CD4-positive, alpha-beta memory T cell (primary cell): Measurements from ENCODE around the gene UBTD2. TPM values are rescaled to one million over a fixed set of nuclear protein-coding genes. Genes with fewer than 3 reads are reported as not detected.
"Not testable (repeated sequence)": the region's sequence is repeated elsewhere in the genome, so short reads cannot be mapped to it uniquely, and the experiment has no call there.

Experiments
- CTCF ChIA-PET: fragments of 350-600 bp; sonication (Branson Sonifier 250); formaldehyde crosslinking; loops from one replicate; lab custom pipeline; 2021; ENCODE audit warnings: inconsistent platforms; ENCODE audit not compliant: partially characterized antibody; lab: Charles Lee
- POLR2A ChIA-PET: fragments of 350-600 bp; sonication (Branson Sonifier 250); formaldehyde crosslinking; loops from one replicate; lab custom pipeline; 2021; ENCODE audit not compliant: partially characterized antibody; lab: Charles Lee
- DNase-seq, 5 donors: peaks; one replicate each; pipeline versions ENCODE4 v3.0.0 to v3.0.0-alpha.2; 2020 to 2022; ENCODE audit warnings: mixed read lengths in 1 of 5
- H3K27ac ChIP-seq: one replicate; pipeline ENCODE4 v1.7.0; 2013; ENCODE audit warnings: low read depth, low read length
- H3K27me3 ChIP-seq: 2 replicates; pipeline ENCODE4 v1.7.0; 2013; ENCODE audit warnings: mild to moderate bottlenecking, low read length, moderate library complexity; ENCODE audit not compliant: insufficient read depth
- H3K36me3 ChIP-seq: 2 replicates; pipeline ENCODE4 v1.7.0; 2013; ENCODE audit warnings: mild to moderate bottlenecking, low read length, moderate library complexity; ENCODE audit not compliant: insufficient read depth
- H3K4me1 ChIP-seq: 2 replicates; pipeline ENCODE4 v1.7.0; 2013; ENCODE audit warnings: mild to moderate bottlenecking, low read length, moderate library complexity; ENCODE audit not compliant: insufficient read depth
- H3K4me3 ChIP-seq, 2 donors: one replicate each; pipeline ENCODE4 v1.7.0; 2013; ENCODE audit warnings: low read length in 2 of 2, mild to moderate bottlenecking in 1 of 2
- H3K9me3 ChIP-seq, 2 donors: one replicate each; pipeline ENCODE4 v1.7.0; 2013; ENCODE audit warnings: low read length in 2 of 2, control low read depth in 1 of 2; ENCODE audit not compliant: control insufficient read depth in 1 of 2
- H3K27ac Mint-ChIP-seq, 7 donors: one replicate each; pipeline ENCODE4 v1.8.0; 2020 to 2021; ENCODE audit warnings: mixed read lengths in 7 of 7, mild to moderate bottlenecking in 6 of 7, inconsistent platforms in 3 of 7, moderate library complexity in 3 of 7
- H3K27me3 Mint-ChIP-seq, 2 donors: one replicate each; pipeline ENCODE4 v1.8.0; 2020 to 2021; ENCODE audit warnings: mixed read lengths in 2 of 2
- H3K36me3 Mint-ChIP-seq, 2 donors: one replicate each; pipeline ENCODE4 v1.8.0; 2020 to 2021; ENCODE audit warnings: mixed read lengths in 2 of 2, inconsistent platforms in 1 of 2, mild to moderate bottlenecking in 1 of 2
- H3K4me1 Mint-ChIP-seq, 4 donors: one replicate each; pipeline ENCODE4 v1.8.0; 2020 to 2021; ENCODE audit warnings: mixed read lengths in 4 of 4, mild to moderate bottlenecking in 1 of 4
- H3K4me3 Mint-ChIP-seq, 8 donors: one replicate each; pipeline ENCODE4 v1.8.0; 2020 to 2021; ENCODE audit warnings: mixed read lengths in 8 of 8, mild to moderate bottlenecking in 7 of 8, moderate library complexity in 6 of 8, inconsistent platforms in 3 of 8
- H3K9me3 Mint-ChIP-seq, 8 donors: one replicate each; pipeline ENCODE4 v1.8.0; 2020 to 2021; ENCODE audit warnings: mixed read lengths in 8 of 8, mild to moderate bottlenecking in 5 of 8, inconsistent platforms in 3 of 8, moderate library complexity in 1 of 8
- intact Hi-C: fragments of 100-400 bp; cut with micrococcal nuclease; formaldehyde crosslinking; loops from one replicate; pipeline ENCODE4 v1.15.1; 2023
- polyA plus RNA-seq, 2 donors: library from polyadenylated mRNA; unstranded; fragments of 300-500 nt; fragmentation: Illumina TruSeq; gene quantifications; one replicate each; pipeline ENCODE4 v1.2.3, GENCODE V29; 2021
- total RNA-seq, 2 experiments: library from RNA; stranded (reverse); gene quantifications; one replicate each; pipeline ENCODE4 v1.2.3, GENCODE V29; 2021

The UBTD2 gene
- total and polyA plus RNA-seq, 4 experiments from 2014 or later: 2.2 to 6.3 (median 6.0) TPM

DNA sequence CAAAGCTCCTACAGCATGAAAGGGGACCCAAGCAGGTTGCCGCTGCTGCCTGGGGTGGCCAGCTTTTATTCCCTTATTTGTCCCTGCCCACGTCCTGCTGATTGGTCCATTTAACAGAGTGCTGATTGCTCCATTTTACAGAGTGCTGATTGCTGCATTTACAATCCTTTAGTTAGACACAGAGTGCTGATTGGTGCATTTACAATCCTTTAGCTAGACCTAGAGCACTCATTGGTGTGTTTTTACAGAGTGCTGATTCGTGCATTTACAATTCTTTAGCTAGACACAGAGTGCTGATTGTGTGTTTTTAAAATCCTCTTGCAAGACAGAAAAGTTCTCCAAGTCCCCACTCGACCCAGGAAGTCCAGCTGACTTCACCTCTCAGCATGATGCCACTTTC lies 85.8 kb downstream of the UBTD2 start:
- DNase-seq, H3K9me3 Mint-ChIP-seq, H3K27ac ChIP-seq, POLR2A ChIA-PET, H3K27me3 ChIP-seq, H3K27me3 Mint-ChIP-seq, H3K9me3 ChIP-seq, H3K4me1 ChIP-seq, H3K36me3 ChIP-seq, H3K36me3 Mint-ChIP-seq, H3K4me3 ChIP-seq, intact Hi-C loops, H3K4me3 Mint-ChIP-seq, H3K4me1 Mint-ChIP-seq: not testable (repeated sequence)
- CTCF ChIA-PET: interaction anchor here (1.2 kb wide), 2 partner anchors 9 to 90 kb away, joined by 3 to 4 read pairs; partner anchors contain the start of gene STK10
- peak overlapping the region in 1 of 7 donors; percentile 2 for H3K27ac Mint-ChIP-seq

DNA sequence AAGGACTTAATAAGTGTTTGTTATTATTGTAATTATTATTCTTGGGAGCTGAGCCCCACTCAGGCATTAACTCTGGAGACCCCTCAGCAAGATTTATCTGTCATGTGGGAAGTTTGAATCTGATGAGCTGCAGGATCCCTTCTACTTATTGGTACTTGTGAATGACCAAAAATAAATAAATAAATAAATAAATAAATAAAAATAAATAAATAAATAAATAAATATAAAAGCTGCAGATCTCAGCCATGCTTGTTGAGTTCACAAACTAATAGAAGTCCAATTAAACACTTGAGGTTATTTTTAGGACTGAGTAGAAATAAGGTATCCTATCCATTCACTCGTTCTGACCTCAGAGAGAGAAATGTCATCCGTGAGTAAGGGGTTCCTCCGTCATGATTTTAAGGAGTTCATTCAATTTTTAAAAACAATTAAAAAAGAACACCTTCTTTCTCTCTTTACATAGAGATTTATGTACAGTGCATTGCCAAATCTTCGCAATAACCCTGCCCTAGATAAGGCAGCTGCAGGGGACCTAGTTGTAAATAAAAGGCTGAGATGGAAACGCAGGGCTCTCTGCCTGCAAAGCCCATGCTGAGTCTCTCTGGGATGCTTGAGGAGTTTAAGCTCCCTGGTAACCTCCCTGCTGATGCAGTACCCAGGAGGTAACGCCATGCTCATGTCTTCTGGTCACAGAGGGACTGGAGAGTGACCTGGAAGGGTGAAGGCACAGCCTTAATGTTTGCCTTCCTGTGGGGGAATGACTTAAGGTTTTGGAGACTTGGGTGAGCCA lies 88.4 kb downstream of the UBTD2 start:
- Histone ChIP-seq H3K27me3 (no peaks in the 10 kb centered on the region), H3K9me3 (no peaks in the 10 kb centered on the region), H3K4me3 (no peak overlapping the region), H3K36me3 (no peaks in the 10 kb centered on the region), H3K4me1 (no peaks in the 10 kb centered on the region), H3K27ac (no peak overlapping the region)
- Mint-ChIP-seq H3K4me1 (peaks cover 0 to 1% (median 0%) of the 10 kb centered on the region in 4 donors), H3K4me3 (no peak overlapping the region), H3K27ac (no peak overlapping the region), H3K27me3 (peaks cover 0 to 3% of the 10 kb centered on the region in 2 donors), H3K9me3 (no peaks in the 10 kb centered on the region), H3K36me3 (no peaks in the 10 kb centered on the region)
- CTCF ChIA-PET: interaction anchor here (0.6 to 1.9 kb wide), 3 partner anchors 21 to 99 kb away, joined by 3 to 5 read pairs (median 3); no protein-coding TSS in a partner anchor
- intact Hi-C loops: no loop called here
- POLR2A ChIA-PET: no interaction called here
- no peak for DNase-seq

DNA sequence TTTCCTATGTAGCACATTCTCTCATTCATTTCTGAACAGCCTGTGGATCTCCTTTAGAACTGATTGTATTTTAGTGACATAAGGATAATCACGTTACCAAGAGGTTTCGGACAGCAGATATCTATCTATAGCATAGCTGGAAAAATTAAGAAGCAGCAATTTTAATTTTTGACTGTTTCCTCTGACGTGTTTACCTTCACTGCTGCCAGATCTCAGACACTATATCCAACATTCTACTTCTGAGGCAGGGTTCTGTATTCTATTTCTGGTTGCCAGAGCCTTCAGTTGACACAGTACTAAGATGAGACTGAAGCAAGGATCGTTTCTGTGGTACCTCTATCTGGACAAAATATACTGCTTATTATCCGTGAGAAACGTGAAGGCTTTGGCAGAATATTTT lies 89.7 kb downstream of the UBTD2 start, which contains the start of gene EFCAB9:
Gene EFCAB9, plus strand, starts transcription at position 301 of the 400 bp plus-strand sequence. Its CDS starts 1 bp downstream, at position 302.
- ChIA-PET POLR2A (no interaction called here), CTCF (interaction anchor here (1.3 to 1.9 kb wide), 2 partner anchors 19 to 100 kb away, joined by 3 to 5 read pairs; no protein-coding TSS in a partner anchor)
- intact Hi-C loops: no loop called here
- H3K27me3 Mint-ChIP-seq: peaks cover 0 to 2% of the 10 kb centered on the region in 2 donors
- Histone ChIP-seq H3K27me3 (no peaks in the 10 kb centered on the region), H3K9me3 (no peaks in the 10 kb centered on the region), H3K4me1 (no peaks in the 10 kb centered on the region), H3K27ac (no peak within 1 kb of the TSS), H3K4me3 (no peak within 1 kb of the TSS), H3K36me3 (no peaks in the 10 kb centered on the region)
- no peak within 1 kb of the TSS for H3K27ac Mint-ChIP-seq
- no peak within 1 kb of the TSS for H3K4me3 Mint-ChIP-seq
- no peak for DNase-seq
- H3K36me3 Mint-ChIP-seq: no peaks in the 10 kb centered on the region
- H3K4me1 Mint-ChIP-seq: no peaks in the 10 kb centered on the region
- H3K9me3 Mint-ChIP-seq: no peaks in the 10 kb centered on the region

DNA sequence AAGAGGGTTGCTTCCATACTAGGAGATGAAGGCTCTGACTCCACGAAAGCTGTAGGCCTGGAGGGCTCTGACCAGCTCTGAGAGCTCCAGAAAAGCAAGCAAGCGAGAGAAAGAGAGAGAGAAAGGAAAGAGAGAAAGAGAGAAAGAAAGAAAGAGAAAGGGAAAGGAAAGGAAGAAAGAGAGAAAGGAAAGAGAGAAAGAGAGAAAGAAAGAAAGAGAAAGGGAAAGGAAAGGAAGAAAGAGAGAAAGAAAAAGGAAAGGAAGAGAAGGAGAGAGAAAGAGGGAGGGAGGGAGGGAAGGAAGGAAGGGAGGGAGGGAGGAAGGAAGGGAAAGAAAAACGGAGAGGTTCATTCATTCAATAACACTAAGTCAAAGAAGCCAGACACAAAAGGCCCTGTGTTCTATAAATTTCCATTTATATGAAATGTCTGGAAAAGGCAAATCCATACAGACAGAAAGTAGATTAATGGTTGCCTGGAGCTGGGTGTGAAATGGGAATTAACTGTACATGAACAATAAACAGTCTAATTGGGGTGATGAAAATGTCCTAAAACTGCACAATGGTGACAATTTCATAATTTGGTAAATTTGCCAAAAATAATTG lies 93.8 kb downstream of the UBTD2 start:
- Mint-ChIP-seq H3K27me3 (no peaks in the 10 kb centered on the region), H3K27ac (peak overlapping the region in 3 of 7 donors; percentile 15 to 65 (median 38)), H3K4me1 (peaks cover 3 to 30% (median 10%) of the 10 kb centered on the region in 4 donors), H3K4me3 (peak overlapping the region in 1 of 8 donors; percentile 25), H3K9me3 (no peaks in the 10 kb centered on the region), H3K36me3 (peaks cover 8 to 29% of the 10 kb centered on the region in 2 donors)
- Histone ChIP-seq H3K4me1 (peaks cover 10% of the 10 kb centered on the region), H3K9me3 (no peaks in the 10 kb centered on the region), H3K4me3 (no peak overlapping the region), H3K36me3 (no peaks in the 10 kb centered on the region), H3K27me3 (no peaks in the 10 kb centered on the region), H3K27ac (no peak overlapping the region)
- intact Hi-C loops: loop anchor here (5.0 kb wide), 2 partner anchors 583 to 802 kb away; partner anchors contain the start of genes DUSP1 and NPM1
- no peak for DNase-seq
- ChIA-PET CTCF (interaction anchor here (0.8 to 14.7 kb wide), 17 partner anchors 24 to 278 kb away, joined by 3 to 429 read pairs (median 15); partner anchors contain the start of gene UBTD2), POLR2A (interaction anchor here (2.0 to 18.6 kb wide), 7 partner anchors 15 to 123 kb away, joined by 5 to 878 read pairs (median 75); no protein-coding TSS in a partner anchor)

DNA sequence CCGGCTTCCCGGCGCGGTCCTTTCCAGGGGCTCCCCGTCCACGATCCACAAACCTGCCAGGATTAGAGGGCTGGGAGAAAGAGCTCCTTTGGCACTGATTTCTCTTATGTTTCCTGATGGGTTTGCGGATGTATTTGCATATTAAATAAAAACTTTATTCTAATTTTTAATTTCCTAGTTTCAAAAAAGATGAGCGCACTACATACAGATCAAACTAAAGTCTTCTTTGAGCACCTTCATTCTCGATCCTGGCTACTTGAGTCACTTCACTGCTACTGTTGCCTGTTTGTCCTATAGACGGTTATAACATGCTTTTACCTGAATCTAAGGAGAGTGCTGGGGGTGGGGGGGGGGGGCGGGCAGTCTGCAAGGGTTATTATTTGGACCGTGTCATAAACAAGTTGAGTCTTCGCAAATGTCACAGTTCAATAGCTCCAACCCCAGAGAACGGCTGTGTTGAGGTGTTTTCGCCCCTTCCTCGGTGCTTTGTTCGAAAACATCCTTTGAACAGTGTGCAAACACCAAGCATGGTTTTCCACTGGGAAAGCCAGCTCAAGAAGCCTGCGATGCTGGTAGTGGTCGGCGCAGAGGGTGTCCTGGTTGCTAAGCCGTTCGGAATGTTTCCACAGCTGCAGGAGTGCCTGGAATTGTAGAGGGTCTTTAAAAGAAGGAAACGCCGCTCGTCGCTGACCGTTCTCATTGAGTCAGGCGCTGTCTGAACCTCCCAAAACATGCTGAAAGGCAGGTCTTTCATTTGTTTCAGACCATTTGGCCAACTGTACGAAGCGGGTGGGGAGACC lies 94.5 kb downstream of the UBTD2 start:
- H3K27ac ChIP-seq: peak overlapping the region; percentile 94
- CTCF ChIA-PET: interaction anchor here (0.6 to 14.7 kb wide), 41 partner anchors 9 to 283 kb away, joined by 3 to 429 read pairs (median 6); partner anchors contain the start of genes FBXW11 and UBTD2
- no peak for DNase-seq

More for the DNA sequence above, 94.5 kb downstream of the UBTD2 start:
- Histone ChIP-seq H3K27me3 (no peaks in the 10 kb centered on the region), H3K4me1 (peaks cover 17% of the 10 kb centered on the region), H3K36me3 (no peaks in the 10 kb centered on the region), H3K9me3 (no peaks in the 10 kb centered on the region), H3K4me3 (no peak overlapping the region)
- peaks cover 8 to 37% (median 15%) of the 10 kb centered on the region in 4 donors for H3K4me1 Mint-ChIP-seq
- H3K4me3 Mint-ChIP-seq: peak overlapping the region in 3 of 8 donors; percentile 83 to 85 (median 83)
- no peaks in the 10 kb centered on the region for H3K27me3 Mint-ChIP-seq
- H3K9me3 Mint-ChIP-seq: no peaks in the 10 kb centered on the region
- peak overlapping the region in 3 of 7 donors; percentile 69 to 99 (median 81) for H3K27ac Mint-ChIP-seq
- H3K36me3 Mint-ChIP-seq: peaks cover 9 to 34% of the 10 kb centered on the region in 2 donors
- POLR2A ChIA-PET: interaction anchor here (0.8 to 18.6 kb wide), 17 partner anchors 14 to 182 kb away, joined by 3 to 878 read pairs (median 7); partner anchors contain the start of gene FBXW11
- intact Hi-C loops: loop anchor here (1.0 to 5.0 kb wide), 10 partner anchors 14 to 802 kb away; partner anchors contain the start of genes DUSP1, FBXW11 and NPM1
